NT2/D1 (cell line): ENCODE measurements around the gene BRD9.

Experiments
- SUZ12 ChIP-seq: IDR thresholded peaks from 2 replicates; pipeline ENCODE4 v1.6.1; 2011; ENCODE audit not compliant: insufficient read length, insufficient read depth; ENCODE audit errors: extremely low read depth
- ZNF274 ChIP-seq: IDR thresholded peaks from 2 replicates; pipeline ENCODE4 v1.6.1; 2011; ENCODE audit warnings: mild to moderate bottlenecking, low read depth, low read length

- TF ChIP-seq ZNF274 (no peak), SUZ12 (no peak)
Observed at GRCh38 chr5:881551-881935, 11.1 kb downstream of the BRD9 start.
